Transverse colon (tissue), 3 donors: ENCODE measurements around the gene TMEM119.

ENCODE experiments used
- EP300 ChIP-seq: sonication (generic); formaldehyde crosslinking; IDR thresholded peaks from one replicate; pipeline ENCODE4 v1.6.1; 2017; ENCODE audit warnings: antibody characterized with exemption, low read depth
- TF ChIP-seq, protein P1 (sequence below), 5 experiments: fragments of 200-600 bp in 3 of 5; fragments of 450-650 bp in 2 of 5; sonication (generic) in 3 of 5; IDR thresholded peaks; 1 replicate in 2 of 5; 2 replicates in 3 of 5; pipeline ENCODE4 v1.5.1; 2016 to 2017; ENCODE audit warnings: antibody characterized with exemption in 5 of 5, inconsistent platforms in 3 of 5, mild to moderate bottlenecking in 2 of 5, moderate library complexity in 1 of 5

DNA sequence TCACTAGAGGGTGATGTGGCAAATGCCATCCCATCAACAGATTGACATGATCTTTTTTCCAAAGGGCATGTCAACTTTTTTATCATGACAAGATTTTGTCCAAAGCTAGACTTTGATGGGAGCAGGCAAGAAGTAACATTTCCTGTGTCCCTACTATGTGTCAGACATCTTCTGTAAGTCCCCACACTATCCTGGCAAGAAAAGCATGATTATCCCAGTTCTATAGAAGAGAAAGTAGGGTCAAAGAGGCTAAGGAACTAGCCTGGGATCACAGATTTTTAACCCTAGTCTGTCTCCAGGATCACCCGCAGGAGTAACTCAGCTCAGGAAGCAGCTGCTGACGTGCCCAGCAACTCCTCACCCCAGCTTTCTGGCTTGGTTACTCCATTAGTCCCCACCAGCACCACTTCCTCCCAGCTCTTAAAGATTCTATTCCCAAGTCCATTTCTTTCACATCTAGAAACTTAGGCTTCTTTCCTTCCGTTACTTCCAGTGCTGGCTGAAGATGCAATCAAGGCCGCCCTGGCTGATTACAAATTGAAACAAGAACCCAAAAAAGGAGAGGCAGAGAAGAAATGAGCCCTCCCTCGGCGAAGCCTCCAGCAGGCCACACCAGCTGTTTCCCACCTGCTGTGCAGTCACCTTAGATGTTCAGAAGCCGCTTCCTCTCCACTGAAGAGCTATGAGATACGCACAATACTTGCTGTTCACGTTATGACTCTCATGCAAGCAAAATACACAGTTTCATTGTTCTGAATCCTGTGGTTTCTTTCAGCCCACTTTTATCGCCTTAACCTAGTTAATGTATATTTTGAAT lies 29.3 kb downstream of the TMEM119 start:
- TF ChIP-seq, protein P1, sequence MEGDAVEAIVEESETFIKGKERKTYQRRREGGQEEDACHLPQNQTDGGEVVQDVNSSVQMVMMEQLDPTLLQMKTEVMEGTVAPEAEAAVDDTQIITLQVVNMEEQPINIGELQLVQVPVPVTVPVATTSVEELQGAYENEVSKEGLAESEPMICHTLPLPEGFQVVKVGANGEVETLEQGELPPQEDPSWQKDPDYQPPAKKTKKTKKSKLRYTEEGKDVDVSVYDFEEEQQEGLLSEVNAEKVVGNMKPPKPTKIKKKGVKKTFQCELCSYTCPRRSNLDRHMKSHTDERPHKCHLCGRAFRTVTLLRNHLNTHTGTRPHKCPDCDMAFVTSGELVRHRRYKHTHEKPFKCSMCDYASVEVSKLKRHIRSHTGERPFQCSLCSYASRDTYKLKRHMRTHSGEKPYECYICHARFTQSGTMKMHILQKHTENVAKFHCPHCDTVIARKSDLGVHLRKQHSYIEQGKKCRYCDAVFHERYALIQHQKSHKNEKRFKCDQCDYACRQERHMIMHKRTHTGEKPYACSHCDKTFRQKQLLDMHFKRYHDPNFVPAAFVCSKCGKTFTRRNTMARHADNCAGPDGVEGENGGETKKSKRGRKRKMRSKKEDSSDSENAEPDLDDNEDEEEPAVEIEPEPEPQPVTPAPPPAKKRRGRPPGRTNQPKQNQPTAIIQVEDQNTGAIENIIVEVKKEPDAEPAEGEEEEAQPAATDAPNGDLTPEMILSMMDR (IDR thresholded peaks at IDR 0.05) = no peak
- no peak for TF ChIP-seq EP300
